HG03159 (cell line): ENCODE data around the gene ALG2.
"Not testable (repeated sequence)": the region's sequence is repeated elsewhere in the genome, so short reads cannot be mapped to it uniquely, and the experiment has no call there.

Source experiments
- ATAC-seq: cut with Tn5 transposase; IDR thresholded peaks from one replicate; pipeline ENCODE4 v1.9.1; 2021; ENCODE audit warnings: mild to moderate bottlenecking, moderate library complexity; ENCODE audit not compliant: unreplicated experiment

The ALG2 gene

DNA sequence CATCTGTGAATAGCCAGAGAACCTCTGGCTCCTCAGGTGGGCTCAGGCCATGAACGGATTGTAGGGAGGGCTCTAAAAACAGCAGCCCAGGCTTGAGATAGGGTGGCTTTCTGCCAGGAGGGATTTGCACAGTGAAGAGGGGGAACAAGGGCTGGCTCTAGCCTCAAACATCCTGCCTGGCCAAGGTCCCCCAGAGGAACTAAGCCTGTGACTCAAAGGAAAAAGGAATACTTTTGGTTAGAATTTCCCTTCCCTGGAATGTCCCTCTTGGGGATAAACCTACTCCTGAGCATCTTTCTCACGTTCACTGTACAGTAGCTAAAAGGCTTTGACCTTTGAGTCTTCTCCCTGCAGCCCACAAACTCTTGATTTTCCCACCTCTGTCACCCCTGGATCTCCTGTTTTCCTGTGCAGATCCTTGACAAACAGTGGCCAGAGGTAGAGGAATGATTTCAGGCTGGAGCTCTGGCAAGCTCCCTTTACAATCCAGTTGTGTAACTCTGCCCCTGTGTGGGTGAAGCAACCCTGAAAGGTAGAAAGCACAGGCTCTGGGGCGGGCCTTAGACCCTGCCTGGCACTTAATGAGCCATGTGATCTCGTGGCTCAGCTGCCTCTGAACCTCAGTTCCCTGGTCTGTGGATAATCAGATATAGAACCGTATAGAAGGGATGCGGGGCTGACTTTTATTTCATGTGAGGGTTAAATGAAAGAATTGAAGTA is 17.8 kb upstream of the ALG2 start:
- no peak for ATAC-seq

GRCh38 chr9:99238331-99238730 is 16.6 kb upstream of the ALG2 start:
- no peak for ATAC-seq

GRCh38 chr9:99237849-99238248 is 16.1 kb upstream of the ALG2 start:
- not testable (repeated sequence) for ATAC-seq

GRCh38 chr9:99237356-99237755 is 15.6 kb upstream of the ALG2 start:
- no peak for ATAC-seq

DNA sequence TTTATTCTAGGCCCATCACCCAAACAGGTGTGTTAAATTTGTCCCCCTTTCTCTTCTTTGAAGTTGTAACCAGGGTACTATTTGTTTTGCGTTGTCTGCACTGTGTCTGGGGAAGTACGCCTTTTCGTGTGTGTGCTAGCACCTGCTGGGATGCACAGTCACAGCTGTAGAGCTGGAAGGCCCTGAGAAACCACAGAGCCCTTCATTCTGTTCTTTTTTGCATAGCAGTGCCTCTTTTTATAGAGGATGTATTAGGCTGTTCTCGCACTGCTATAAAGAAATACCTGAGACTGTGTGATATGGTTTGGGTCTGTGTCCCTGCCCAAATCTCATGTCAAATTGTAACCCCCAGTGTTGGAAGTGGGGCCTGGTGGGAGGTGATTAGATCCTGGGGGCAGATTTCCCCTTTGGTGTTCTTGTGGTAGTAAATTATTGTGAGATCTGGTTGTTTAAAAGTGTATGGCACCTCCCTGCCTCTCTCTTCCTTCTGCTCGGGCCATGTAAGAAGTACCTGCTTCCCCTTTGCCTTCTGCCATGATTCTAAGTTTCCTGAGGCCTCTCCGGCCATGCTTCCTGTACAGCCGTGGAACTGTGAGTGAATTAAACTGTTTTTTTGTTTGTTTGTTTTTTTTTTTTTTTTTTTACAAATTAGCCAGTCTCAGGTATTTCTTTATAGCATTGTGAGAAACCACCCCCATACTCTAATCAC is 14.3 kb upstream of the ALG2 start:
- peak; percentile 97 for ATAC-seq

- no peak for ATAC-seq
Observed at GRCh38 chr9:99235069-99235468, 13.3 kb upstream of the ALG2 start.

GRCh38 chr9:99234618-99235017 is 12.9 kb upstream of the ALG2 start:
- ATAC-seq: no peak

DNA sequence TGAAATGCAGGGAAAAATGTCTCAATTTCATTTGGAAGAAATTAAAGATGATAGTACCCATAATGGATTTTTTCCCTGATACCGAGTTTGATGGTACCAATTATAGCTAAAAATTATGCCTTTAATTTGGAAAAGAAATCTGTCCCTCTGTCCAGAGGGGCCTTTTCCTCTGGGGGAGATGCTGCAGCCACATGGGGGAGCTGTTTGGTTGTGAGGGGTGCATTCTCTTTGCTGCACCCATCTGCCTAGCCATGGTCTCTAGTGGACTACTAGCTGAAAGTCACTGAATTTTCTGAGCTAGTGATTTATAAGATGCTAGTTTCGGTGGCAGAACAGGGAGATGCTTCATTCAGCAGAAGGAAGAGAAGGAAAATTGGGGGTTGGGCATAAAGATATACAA is 10.0 kb upstream of the ALG2 start:
- no peak for ATAC-seq

GRCh38 chr9:99230206-99230605 is 8.5 kb upstream of the ALG2 start:
- ATAC-seq: no peak

DNA sequence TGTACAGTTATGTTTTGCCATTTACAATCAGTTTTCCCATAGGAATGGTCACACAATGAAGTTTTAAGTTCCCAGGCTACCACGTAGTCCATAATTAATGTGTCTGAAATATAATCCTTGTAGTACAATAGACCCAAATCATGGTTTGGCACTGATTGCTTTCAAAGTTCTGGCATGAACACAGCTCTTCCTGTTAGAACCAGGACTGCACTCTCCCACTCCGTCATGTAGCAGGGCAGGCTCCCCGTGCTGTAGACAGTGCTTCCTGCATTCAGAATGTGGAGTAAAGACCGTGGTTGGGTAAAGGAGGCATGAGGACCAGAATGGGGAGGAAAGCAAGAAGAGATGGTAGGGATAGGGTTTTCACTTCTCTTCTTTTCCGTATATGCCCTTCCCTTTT is 4.3 kb upstream of the ALG2 start:
- no peak for ATAC-seq

DNA sequence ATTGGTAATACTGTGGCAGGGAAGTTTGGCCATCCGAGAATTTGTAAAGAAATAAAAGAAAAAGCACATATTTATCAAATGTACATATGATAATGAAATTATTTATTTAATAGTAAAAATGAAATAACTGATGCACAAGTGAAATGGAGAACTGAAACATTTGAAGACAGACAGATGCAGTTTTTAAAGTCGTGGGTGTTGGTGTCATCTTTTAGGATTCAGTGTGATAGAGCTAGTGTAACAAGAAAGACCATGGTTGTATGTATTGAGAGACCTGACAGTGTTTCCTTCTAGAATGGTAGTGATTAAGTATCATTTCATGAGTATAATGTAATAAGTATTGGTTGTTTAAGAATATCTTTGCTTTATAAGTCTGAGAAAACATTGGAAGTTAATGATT is 2.7 kb upstream of the ALG2 start:
- ATAC-seq: no peak

GRCh38 chr9:99222416-99223270 is 901 bp upstream of the ALG2 start:
- peak; percentile 24 for ATAC-seq

DNA sequence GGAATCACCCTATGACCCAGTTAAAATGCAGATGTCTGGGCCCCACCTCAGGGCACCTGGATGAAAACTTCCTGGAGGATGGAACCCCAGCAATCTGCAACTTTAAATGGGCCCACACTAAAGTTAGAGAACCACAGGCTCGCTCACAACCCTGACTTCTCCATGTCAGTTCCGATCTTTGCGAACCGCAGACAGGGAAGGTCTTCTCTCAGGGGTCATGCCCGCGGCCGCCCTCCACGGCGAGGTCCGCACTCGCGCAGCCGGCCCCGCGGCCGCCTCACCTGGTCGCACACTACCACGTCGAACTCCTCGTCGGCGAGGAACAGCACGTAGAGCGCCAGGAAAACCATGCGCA is 499 bp downstream of the ALG2 start:
- ATAC-seq: no peak

GRCh38 chr9:99220011-99220410 is 1.7 kb downstream of the ALG2 start:
- ATAC-seq: no peak

- no peak for ATAC-seq
Observed at GRCh38 chr9:99216073-99216472, 5.7 kb downstream of the ALG2 start.

DNA sequence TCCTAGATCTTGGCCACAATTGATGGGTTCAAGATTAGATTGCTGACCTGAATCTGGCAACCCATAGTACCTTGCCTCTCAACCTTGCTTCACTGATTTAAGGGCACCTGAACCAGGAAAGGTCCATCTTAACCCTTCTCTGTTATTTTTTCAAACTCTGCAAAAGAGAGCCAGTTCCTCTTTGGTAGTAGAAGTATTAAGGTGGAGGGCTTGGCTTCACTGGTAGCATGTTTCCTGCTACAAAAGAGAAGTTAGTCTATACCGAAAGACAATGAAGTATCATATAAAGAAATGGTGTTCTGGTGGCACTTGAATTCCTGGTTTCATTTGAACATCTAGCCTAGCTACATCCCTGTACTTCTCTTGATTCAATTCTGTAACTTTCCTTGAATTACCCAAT is 8.5 kb downstream of the ALG2 start:
- ATAC-seq: no peak

DNA sequence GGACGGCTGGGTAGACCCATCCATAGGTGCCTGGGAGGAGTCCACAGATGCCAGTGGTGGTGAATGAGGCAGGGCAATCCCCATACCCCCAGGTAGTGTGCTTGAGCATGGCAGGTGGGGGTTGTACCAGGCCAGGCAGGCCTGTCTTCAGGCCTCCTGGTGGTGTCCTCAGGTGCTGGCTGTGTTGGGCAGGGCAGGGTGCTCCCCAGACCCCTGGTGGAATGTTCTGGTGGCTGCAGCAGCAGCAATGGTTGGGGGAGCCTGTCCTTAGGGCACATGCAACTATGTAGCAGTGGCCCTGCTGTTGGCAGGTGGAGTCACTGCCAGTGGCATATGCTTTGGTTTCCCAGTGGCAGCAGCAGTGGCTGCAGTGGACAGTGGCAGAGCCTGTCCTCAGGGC is 10.0 kb downstream of the ALG2 start:
- no peak for ATAC-seq

- no peak for ATAC-seq
Observed at GRCh38 chr9:99210572-99210971, 11.2 kb downstream of the ALG2 start.

- no peak for ATAC-seq
Observed at GRCh38 chr9:99201603-99202002, 20.1 kb downstream of the ALG2 start.

- ATAC-seq: no peak
Observed at GRCh38 chr9:99199938-99200539, 21.7 kb downstream of the ALG2 start.

DNA sequence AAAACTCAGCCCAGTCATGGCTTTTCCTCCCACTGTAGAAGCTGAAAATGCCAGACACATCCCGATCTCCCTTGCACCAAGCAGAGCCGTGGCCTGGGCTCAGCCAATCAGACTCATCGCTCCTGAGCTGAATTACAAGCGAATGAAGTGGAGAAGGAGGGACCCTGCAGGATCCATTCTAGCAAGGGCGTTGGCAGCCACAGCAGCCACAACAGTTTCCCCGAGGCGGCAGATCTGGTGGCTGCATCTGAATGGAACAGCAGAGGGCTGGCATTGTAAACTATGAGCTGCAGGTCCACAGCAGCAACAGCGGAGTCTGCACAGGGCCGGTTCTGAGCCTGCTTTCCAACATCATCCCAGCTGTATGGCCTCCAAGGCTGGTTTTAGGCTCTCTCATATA is 23.8 kb downstream of the ALG2 start:
- no peak for ATAC-seq
